ENCODE measurements around the gene CATSPERB. TPM values are rescaled to one million over a fixed set of nuclear protein-coding genes. Genes with fewer than 3 reads are reported as not detected.

Gene CATSPERB
- total RNA-seq, 5 donors from 2014 or later (not counting 1 experiment from before 2014, with no cell fraction given): 2.5 to 6.2 (median 4.0) TPM

GRCh38 chr14:91750634-91751198 is 18.8 kb upstream of the CATSPERB start:
- ATAC-seq (replicated peaks in 1 of 4) (no peak), DNase-seq (no peak)
- no peaks in the 10 kb centered on the region for H3K4me1 Mint-ChIP-seq
- ChIA-PET POLR2A (no interaction called here), CTCF (no interaction called here)
- Histone ChIP-seq H3K9me3 (no peaks in the 10 kb centered on the region), H3K27me3 (replicated peaks in 1 of 2; ENCODE audit: control insufficient read depth in 2 of 2, extremely low read depth in 1 of 2, insufficient read depth in 2 of 2, low read length in 1 of 2) (no peaks in the 10 kb centered on the region), H3K27ac (ENCODE audit: low read length) (no peak overlapping the region), H3K4me1 (ENCODE audit: control insufficient read depth in 1 of 2, extremely low read depth in 1 of 2, insufficient read depth in 2 of 2, low read length in 2 of 2) (no peaks in the 10 kb centered on the region), H3K4me3 (ENCODE audit: control insufficient read depth in 1 of 2, extremely low read depth in 1 of 2, low read length in 1 of 2) (no peak overlapping the region), H3K36me3 (ENCODE audit: control insufficient read depth in 2 of 2, extremely low read depth in 1 of 2, insufficient read depth in 1 of 2, low read length in 1 of 2) (no peaks in the 10 kb centered on the region)
- WGBS (ENCODE audit: insufficient coverage): 100% methylated on average over 2 of the region's 3 CpGs
- H3K36me3 Mint-ChIP-seq: peaks cover 2% of the 10 kb centered on the region
- no peaks in the 10 kb centered on the region for H3K27me3 Mint-ChIP-seq
- no peak overlapping the region for H3K4me3 Mint-ChIP-seq
- no peaks in the 10 kb centered on the region for H3K9me3 Mint-ChIP-seq
- H3K27ac Mint-ChIP-seq: no peak overlapping the region

GRCh38 chr14:91749868-91750267 is 18.0 kb upstream of the CATSPERB start:
- POLR2A ChIA-PET: no interaction called here
- Mint-ChIP-seq H3K27ac (no peak overlapping the region), H3K36me3 (peaks cover 2% of the 10 kb centered on the region), H3K27me3 (no peaks in the 10 kb centered on the region), H3K9me3 (no peaks in the 10 kb centered on the region), H3K4me3 (no peak overlapping the region), H3K4me1 (no peaks in the 10 kb centered on the region)
- Histone ChIP-seq H3K36me3 (ENCODE audit: control insufficient read depth in 2 of 2, extremely low read depth in 1 of 2, insufficient read depth in 1 of 2, low read length in 1 of 2) (no peaks in the 10 kb centered on the region), H3K27me3 (replicated peaks in 1 of 2; ENCODE audit: control insufficient read depth in 2 of 2, extremely low read depth in 1 of 2, insufficient read depth in 2 of 2, low read length in 1 of 2) (no peaks in the 10 kb centered on the region), H3K9me3 (no peaks in the 10 kb centered on the region), H3K4me3 (ENCODE audit: control insufficient read depth in 1 of 2, extremely low read depth in 1 of 2, low read length in 1 of 2) (no peak overlapping the region), H3K27ac (ENCODE audit: low read length) (no peak overlapping the region), H3K4me1 (ENCODE audit: control insufficient read depth in 1 of 2, extremely low read depth in 1 of 2, insufficient read depth in 2 of 2, low read length in 2 of 2) (no peaks in the 10 kb centered on the region)
- CTCF ChIA-PET: interaction anchor here in 1 of 2 donors (0.6 kb wide), 1 partner anchor 76 kb away, joined by 3 read pairs; no protein-coding TSS in a partner anchor
- WGBS (ENCODE audit: insufficient coverage): no CpG with 5 or more reads among the region's 2 CpGs
- DNase-seq (no peak), ATAC-seq (replicated peaks in 1 of 4) (no peak)

GRCh38 chr14:91748049-91748448 is 16.2 kb upstream of the CATSPERB start:
- peaks cover 2% of the 10 kb centered on the region for H3K36me3 Mint-ChIP-seq
- H3K4me3 Mint-ChIP-seq: no peak overlapping the region
- H3K4me1 ChIP-seq (ENCODE audit: control insufficient read depth in 1 of 2, extremely low read depth in 1 of 2, insufficient read depth in 2 of 2, low read length in 2 of 2): no peaks in the 10 kb centered on the region
- ATAC-seq (replicated peaks in 1 of 4) (no peak), DNase-seq (no peak)
- H3K9me3 ChIP-seq: no peaks in the 10 kb centered on the region
- H3K4me3 ChIP-seq (ENCODE audit: control insufficient read depth in 1 of 2, extremely low read depth in 1 of 2, low read length in 1 of 2): no peak overlapping the region
- H3K9me3 Mint-ChIP-seq: no peaks in the 10 kb centered on the region
- WGBS (ENCODE audit: insufficient coverage): no CpG with 5 or more reads among the region's 2 CpGs
- ChIA-PET POLR2A (interaction anchor here in 1 of 2 donors (0.5 kb wide), 1 partner anchor 786 kb away, joined by 4 read pairs; no protein-coding TSS in a partner anchor), CTCF (no interaction called here)
- H3K36me3 ChIP-seq (ENCODE audit: control insufficient read depth in 2 of 2, extremely low read depth in 1 of 2, insufficient read depth in 1 of 2, low read length in 1 of 2): no peaks in the 10 kb centered on the region
- no peaks in the 10 kb centered on the region for H3K27me3 ChIP-seq (replicated peaks in 1 of 2; ENCODE audit: control insufficient read depth in 2 of 2, extremely low read depth in 1 of 2, insufficient read depth in 2 of 2, low read length in 1 of 2)
- no peaks in the 10 kb centered on the region for H3K27me3 Mint-ChIP-seq
- H3K27ac ChIP-seq (ENCODE audit: low read length): no peak overlapping the region
- no peak overlapping the region for H3K27ac Mint-ChIP-seq
- no peaks in the 10 kb centered on the region for H3K4me1 Mint-ChIP-seq

- H3K4me1 Mint-ChIP-seq: no peaks in the 10 kb centered on the region
- ChIA-PET POLR2A (no interaction called here), CTCF (no interaction called here)
These were observed 13.5 kb upstream of the CATSPERB start for GRCh38 chr14:91745344-91745743.

GRCh38 chr14:91744068-91744480 is 12.2 kb upstream of the CATSPERB start:
- Mint-ChIP-seq H3K27me3 (no peaks in the 10 kb centered on the region), H3K9me3 (peaks cover 0 to 3% (median 0%) of the 10 kb centered on the region in 3 donors), H3K4me1 (no peaks in the 10 kb centered on the region), H3K36me3 (peaks cover 3% of the 10 kb centered on the region), H3K27ac (no peak overlapping the region), H3K4me3 (no peak overlapping the region)
- WGBS (ENCODE audit: insufficient coverage): no CpG with 5 or more reads among the region's 2 CpGs
- Histone ChIP-seq H3K4me3 (ENCODE audit: control insufficient read depth in 1 of 2, extremely low read depth in 1 of 2, low read length in 1 of 2) (no peak overlapping the region), H3K27me3 (replicated peaks in 1 of 2; ENCODE audit: control insufficient read depth in 2 of 2, extremely low read depth in 1 of 2, insufficient read depth in 2 of 2, low read length in 1 of 2) (no peaks in the 10 kb centered on the region), H3K36me3 (ENCODE audit: control insufficient read depth in 2 of 2, extremely low read depth in 1 of 2, insufficient read depth in 1 of 2, low read length in 1 of 2) (no peaks in the 10 kb centered on the region), H3K9me3 (no peaks in the 10 kb centered on the region), H3K4me1 (ENCODE audit: control insufficient read depth in 1 of 2, extremely low read depth in 1 of 2, insufficient read depth in 2 of 2, low read length in 2 of 2) (no peaks in the 10 kb centered on the region), H3K27ac (ENCODE audit: low read length) (no peak overlapping the region)
- ChIA-PET CTCF (no interaction called here), POLR2A (no interaction called here)
- DNase-seq (no peak), ATAC-seq (replicated peaks in 1 of 4) (no peak)

More at GRCh38 chr14:91745344-91745743, 13.5 kb upstream of the CATSPERB start:
- no peaks in the 10 kb centered on the region for H3K27me3 Mint-ChIP-seq
- no peak overlapping the region for H3K4me3 Mint-ChIP-seq
- Histone ChIP-seq H3K36me3 (ENCODE audit: control insufficient read depth in 2 of 2, extremely low read depth in 1 of 2, insufficient read depth in 1 of 2, low read length in 1 of 2) (no peaks in the 10 kb centered on the region), H3K9me3 (no peaks in the 10 kb centered on the region), H3K27ac (ENCODE audit: low read length) (no peak overlapping the region), H3K4me3 (ENCODE audit: control insufficient read depth in 1 of 2, extremely low read depth in 1 of 2, low read length in 1 of 2) (no peak overlapping the region), H3K4me1 (ENCODE audit: control insufficient read depth in 1 of 2, extremely low read depth in 1 of 2, insufficient read depth in 2 of 2, low read length in 2 of 2) (no peaks in the 10 kb centered on the region), H3K27me3 (replicated peaks in 1 of 2; ENCODE audit: control insufficient read depth in 2 of 2, extremely low read depth in 1 of 2, insufficient read depth in 2 of 2, low read length in 1 of 2) (no peaks in the 10 kb centered on the region)
- DNase-seq: no peak
- ATAC-seq (replicated peaks in 1 of 4): no peak
- no CpG with 5 or more reads among the region's 1 CpG for WGBS (ENCODE audit: insufficient coverage)
- no peaks in the 10 kb centered on the region for H3K9me3 Mint-ChIP-seq
- no peak overlapping the region for H3K27ac Mint-ChIP-seq
- peaks cover 2% of the 10 kb centered on the region for H3K36me3 Mint-ChIP-seq

- no peak overlapping the region for H3K4me3 Mint-ChIP-seq
- H3K27me3 ChIP-seq (replicated peaks in 1 of 2; ENCODE audit: control insufficient read depth in 2 of 2, extremely low read depth in 1 of 2, insufficient read depth in 2 of 2, low read length in 1 of 2): no peaks in the 10 kb centered on the region
- peaks cover 0 to 3% (median 0%) of the 10 kb centered on the region in 3 donors for H3K9me3 Mint-ChIP-seq
- no peak for ATAC-seq (replicated peaks in 1 of 4)
- H3K36me3 Mint-ChIP-seq: peaks cover 3% of the 10 kb centered on the region
- H3K27me3 Mint-ChIP-seq: no peaks in the 10 kb centered on the region
- no peak for DNase-seq
- ChIA-PET POLR2A (no interaction called here), CTCF (no interaction called here)
- no peaks in the 10 kb centered on the region for H3K9me3 ChIP-seq
- no peak overlapping the region for H3K27ac ChIP-seq (ENCODE audit: low read length)
- H3K27ac Mint-ChIP-seq: no peak overlapping the region
- no CpG with 5 or more reads among the region's 2 CpGs for WGBS (ENCODE audit: insufficient coverage)
- no peaks in the 10 kb centered on the region for H3K36me3 ChIP-seq (ENCODE audit: control insufficient read depth in 2 of 2, extremely low read depth in 1 of 2, insufficient read depth in 1 of 2, low read length in 1 of 2)
- no peak overlapping the region for H3K4me3 ChIP-seq (ENCODE audit: control insufficient read depth in 1 of 2, extremely low read depth in 1 of 2, low read length in 1 of 2)
- H3K4me1 Mint-ChIP-seq: no peaks in the 10 kb centered on the region
- H3K4me1 ChIP-seq (ENCODE audit: control insufficient read depth in 1 of 2, extremely low read depth in 1 of 2, insufficient read depth in 2 of 2, low read length in 2 of 2): no peaks in the 10 kb centered on the region
These were observed 11.4 kb upstream of the CATSPERB start for GRCh38 chr14:91743305-91743653.

Data from T-cell (primary cell).